ENCODE results near the gene POLN. TPM values are rescaled to one million over a fixed set of nuclear protein-coding genes. Genes with fewer than 3 reads are reported as not detected.
A peak's percentile ranks its signal among the peaks of the same experiment; 100 is the strongest.

POLN gene
- total RNA-seq, 2 donors from 2014 or later = 2.8 to 2.9 TPM

DNA sequence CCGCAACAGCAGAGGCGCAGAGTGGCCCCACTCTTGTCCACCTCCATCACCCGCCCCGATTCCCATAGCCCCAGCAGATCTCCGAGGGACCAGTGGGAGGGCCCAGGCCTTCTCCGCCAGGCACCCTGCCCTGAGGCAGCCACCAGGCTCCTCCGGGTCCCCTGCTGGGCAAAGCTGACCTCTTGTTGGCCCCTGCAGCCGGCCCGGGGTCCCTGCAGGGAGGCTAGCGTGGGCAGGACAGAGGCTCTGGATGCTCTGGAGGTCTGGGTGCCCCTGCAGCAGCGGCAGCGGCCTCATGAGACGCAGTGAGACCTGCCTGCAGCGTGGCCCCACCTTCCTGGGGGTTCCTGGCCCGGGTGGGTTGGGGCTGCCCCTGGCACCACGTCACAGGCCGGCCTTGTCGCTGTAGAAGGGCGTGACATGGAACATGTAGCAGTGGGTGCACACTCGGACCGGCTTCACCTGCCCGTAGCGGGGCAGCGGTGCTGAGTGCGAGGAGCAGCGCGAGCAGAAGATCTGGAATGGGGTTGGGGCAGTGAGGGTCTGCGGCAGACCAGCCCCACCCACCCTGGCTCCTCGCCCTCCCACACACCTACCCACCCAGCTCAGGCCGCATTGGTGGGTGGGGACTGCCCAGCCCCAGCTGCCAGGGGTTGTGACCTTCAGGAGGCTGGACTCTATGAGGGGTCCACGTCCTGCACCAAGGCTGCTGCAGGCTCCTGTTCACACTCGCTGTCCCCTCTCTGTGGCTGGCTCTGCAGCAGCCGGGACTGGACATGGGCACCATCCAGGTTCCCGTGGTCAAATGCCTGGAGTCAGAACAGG is 28.6 kb upstream of the POLN start:
- H3K27ac Mint-ChIP-seq = peak overlapping the region; percentile 85
- no peaks in the 10 kb centered on the region for H3K27me3 ChIP-seq (ENCODE audit: control insufficient read depth, insufficient read depth, low read length, poor library complexity, severe bottlenecking)
- WGBS, 2 experiments (ENCODE audit: insufficient coverage in 1 of 2, insufficient read length in 1 of 2) = 90 to 91% methylated on average over 15 to 34 of the region's 34 CpGs
- peaks cover 28% of the 10 kb centered on the region for H3K4me1 Mint-ChIP-seq
- H3K4me1 ChIP-seq (ENCODE audit: control insufficient read depth, insufficient read depth, low read length) = peaks cover 11% of the 10 kb centered on the region
- H3K9me3 Mint-ChIP-seq = no peaks in the 10 kb centered on the region
- H3K27ac ChIP-seq (ENCODE audit: low read depth, low read length) = no peak overlapping the region
- TF ChIP-seq CTCF (conservative IDR thresholded peaks at IDR 0.05) = no peak
- H3K4me3 Mint-ChIP-seq = no peak overlapping the region
- H3K9ac ChIP-seq (ENCODE audit: extremely low read depth, low read length, poor library complexity, severe bottlenecking) = no peak overlapping the region
- H3K36me3 ChIP-seq (ENCODE audit: control insufficient read depth, insufficient read depth, low read length) = no peaks in the 10 kb centered on the region
- no peak for DNase-seq
- no peak overlapping the region for H3K4me3 ChIP-seq (ENCODE audit: low read length)
- H3K27me3 Mint-ChIP-seq (ENCODE audit: insufficient read depth) = no peaks in the 10 kb centered on the region
- H3K9me3 ChIP-seq (ENCODE audit: control insufficient read depth, low read length) = no peaks in the 10 kb centered on the region
- H3K36me3 Mint-ChIP-seq (ENCODE audit: low read depth) = no peaks in the 10 kb centered on the region

DNA sequence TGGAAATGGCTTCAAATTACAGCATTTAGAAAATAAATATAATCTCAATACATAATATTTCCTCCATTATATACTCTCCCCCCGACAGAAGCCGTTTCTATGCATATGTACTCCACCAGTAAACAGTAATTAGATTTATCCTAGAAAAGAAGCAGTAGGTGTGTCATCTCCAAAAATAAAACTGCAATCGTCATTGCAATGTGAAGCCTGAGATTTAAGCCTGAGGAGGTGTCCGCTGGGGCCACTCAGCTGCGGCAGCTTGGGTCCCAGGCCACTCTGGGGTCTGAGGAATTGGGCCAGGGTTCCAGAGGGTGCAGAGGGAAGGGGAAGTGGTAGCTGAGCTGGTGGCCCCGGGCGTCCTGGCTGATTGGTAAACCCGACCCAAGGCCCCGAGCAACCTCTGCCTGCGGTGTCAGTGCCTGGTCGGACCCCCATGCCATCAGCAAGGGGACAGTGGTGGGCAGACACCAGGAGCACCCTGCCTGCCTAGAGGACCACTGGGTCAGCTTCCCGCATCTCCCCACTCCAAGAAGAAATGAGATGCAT is 27.8 kb upstream of the POLN start:
- no peaks in the 10 kb centered on the region for H3K9me3 ChIP-seq (ENCODE audit: control insufficient read depth, low read length)
- H3K4me3 ChIP-seq (ENCODE audit: low read length) = no peak overlapping the region
- no peaks in the 10 kb centered on the region for H3K36me3 ChIP-seq (ENCODE audit: control insufficient read depth, insufficient read depth, low read length)
- Mint-ChIP-seq H3K27me3 (ENCODE audit: insufficient read depth) (no peaks in the 10 kb centered on the region), H3K4me1 (peaks cover 28% of the 10 kb centered on the region), H3K4me3 (no peak overlapping the region), H3K27ac (peak overlapping the region; percentile 61), H3K36me3 (ENCODE audit: low read depth) (no peaks in the 10 kb centered on the region), H3K9me3 (no peaks in the 10 kb centered on the region)
- no peak for TF ChIP-seq CTCF (conservative IDR thresholded peaks at IDR 0.05)
- H3K4me1 ChIP-seq (ENCODE audit: control insufficient read depth, insufficient read depth, low read length) = peaks cover 11% of the 10 kb centered on the region
- H3K27ac ChIP-seq (ENCODE audit: low read depth, low read length) = no peak overlapping the region
- H3K9ac ChIP-seq (ENCODE audit: extremely low read depth, low read length, poor library complexity, severe bottlenecking) = no peak overlapping the region
- H3K27me3 ChIP-seq (ENCODE audit: control insufficient read depth, insufficient read depth, low read length, poor library complexity, severe bottlenecking) = no peaks in the 10 kb centered on the region
- DNase-seq = no peak
- WGBS, 2 experiments (ENCODE audit: insufficient coverage in 1 of 2, insufficient read length in 1 of 2) = 90 to 98% methylated on average over 11 to 12 of the region's 12 CpGs

- Mint-ChIP-seq H3K4me3 (no peak overlapping the region), H3K27me3 (ENCODE audit: insufficient read depth) (no peaks in the 10 kb centered on the region), H3K27ac (no peak overlapping the region), H3K9me3 (no peaks in the 10 kb centered on the region), H3K36me3 (ENCODE audit: low read depth) (no peaks in the 10 kb centered on the region), H3K4me1 (peaks cover 23% of the 10 kb centered on the region)
- H3K36me3 ChIP-seq (ENCODE audit: control insufficient read depth, insufficient read depth, low read length) = no peaks in the 10 kb centered on the region
- TF ChIP-seq CTCF (conservative IDR thresholded peaks at IDR 0.05) = no peak
- no peak overlapping the region for H3K9ac ChIP-seq (ENCODE audit: extremely low read depth, low read length, poor library complexity, severe bottlenecking)
- H3K27me3 ChIP-seq (ENCODE audit: control insufficient read depth, insufficient read depth, low read length, poor library complexity, severe bottlenecking) = no peaks in the 10 kb centered on the region
- H3K4me1 ChIP-seq (ENCODE audit: control insufficient read depth, insufficient read depth, low read length) = peaks cover 11% of the 10 kb centered on the region
- WGBS, 2 experiments (ENCODE audit: insufficient coverage in 1 of 2, insufficient read length in 1 of 2) = 85 to 86% methylated on average over 1 to 6 of the region's 6 CpGs
- DNase-seq = peak; percentile 79
- H3K4me3 ChIP-seq (ENCODE audit: low read length) = no peak overlapping the region
- H3K27ac ChIP-seq (ENCODE audit: low read depth, low read length) = no peak overlapping the region
- H3K9me3 ChIP-seq (ENCODE audit: control insufficient read depth, low read length) = no peaks in the 10 kb centered on the region
These were observed 27.2 kb upstream of the POLN start for GRCh38 chr4:2269206-2269531.

Data from endodermal cell (in vitro differentiated cells).